PC-3 (cell line): Measurements from ENCODE around the gene CHGA. TPM values are rescaled to one million over a fixed set of nuclear protein-coding genes. Genes with fewer than 3 reads are reported as not detected.

Experiments
- ATAC-seq: fragments of 200-7000 bp; cut with Tn5 transposase; 2 replicates; pipeline ENCODE4 v1.9.1; 2020; ENCODE audit warnings: mild to moderate bottlenecking, moderate library complexity
- BruUV-seq: library from RNA; stranded (reverse); fragments of 400-500 nt; replicated peaks from 2 replicates; lab custom pipeline; 2021; lab: Mats Ljungman, UMichigan
- CTCF ChIA-PET: fragments of 300-600 bp; sonication (Branson Sonifier 250); formaldehyde crosslinking; loops from one replicate; lab custom pipeline; 2022; ENCODE audit warnings: antibody characterized with exemption; lab: Charles Lee
- POLR2A ChIA-PET: fragments of 300-600 bp; sonication (Branson Sonifier 250); formaldehyde crosslinking; loops from one replicate; lab custom pipeline; 2022; ENCODE audit warnings: antibody characterized with exemption; ENCODE audit not compliant: unreplicated experiment; lab: Charles Lee
- DNase-seq: peaks from one replicate; pipeline ENCODE4 v3.0.0-alpha.2; 2015
- H2AFZ ChIP-seq: fragments of 300-600 bp; sonication (generic); 2 replicates; pipeline ENCODE4 v1.6.0; 2016; ENCODE audit warnings: antibody characterized with exemption, low read length
- H3F3A ChIP-seq: fragments of 300-600 bp; sonication (generic); one replicate; pipeline ENCODE4 v1.6.0; 2017; ENCODE audit warnings: antibody characterized with exemption, low read length, control low read depth, mild to moderate bottlenecking; ENCODE audit not compliant: unreplicated experiment
- H3K27ac ChIP-seq: fragments of 300-600 bp; sonication (generic); 2 replicates; pipeline ENCODE4 v1.5.1; 2016; ENCODE audit warnings: mild to moderate bottlenecking, low read length
- H3K27me3 ChIP-seq: fragments of 300-600 bp; sonication (generic); 2 replicates; pipeline ENCODE4 v1.6.1; 2016; ENCODE audit warnings: low read length, mixed read lengths
- H3K36me3 ChIP-seq: fragments of 300-600 bp; sonication (generic); 2 replicates; pipeline ENCODE4 v1.6.1; 2016; ENCODE audit warnings: low read depth, mixed run types, low read length, mixed read lengths
- H3K4me1 ChIP-seq: fragments of 300-600 bp; sonication (generic); 2 replicates; pipeline ENCODE4 v1.5.1; 2016; ENCODE audit warnings: low read length; ENCODE audit not compliant: insufficient read depth
- H3K4me2 ChIP-seq: fragments of 300-600 bp; sonication (generic); 2 replicates; pipeline ENCODE4 v1.6.0; 2016; ENCODE audit warnings: low read length
- H3K4me3 ChIP-seq: fragments of 300-600 bp; sonication (generic); 2 replicates; pipeline ENCODE4 v1.5.1; 2016; ENCODE audit warnings: mild to moderate bottlenecking, low read length, mixed read lengths
- H3K79me2 ChIP-seq: fragments of 300-600 bp; sonication (generic); 2 replicates; pipeline ENCODE4 v1.6.1; 2017; ENCODE audit warnings: low read length, mixed read lengths
- H3K9ac ChIP-seq: fragments of 300-600 bp; sonication (generic); 2 replicates; pipeline ENCODE4 v1.6.0; 2016; ENCODE audit warnings: mild to moderate bottlenecking, low read length
- H3K9me2 ChIP-seq: fragments of 300-600 bp; sonication (generic); replicated peaks from 2 replicates; pipeline ENCODE4 v1.6.1; 2016; ENCODE audit warnings: mixed run types, low read length, mixed read lengths
- H3K9me3 ChIP-seq: fragments of 300-600 bp; sonication (generic); 2 replicates; pipeline ENCODE4 v1.6.1; 2016; ENCODE audit warnings: low read length, mixed read lengths
- H4K20me1 ChIP-seq: fragments of 300-600 bp; sonication (generic); 2 replicates; pipeline ENCODE4 v1.6.1; 2016; ENCODE audit warnings: low read length, mixed read lengths
- EZH2 ChIP-seq: fragments of 300-600 bp; sonication (generic); IDR thresholded peaks from one replicate; pipeline ENCODE4 v1.6.1; 2017; ENCODE audit warnings: antibody characterized with exemption, mild to moderate bottlenecking, low read length; ENCODE audit not compliant: unreplicated experiment
- EZH2phosphoT487 ChIP-seq: fragments of 300-600 bp; sonication (generic); IDR thresholded peaks from 2 replicates; pipeline ENCODE4 v1.6.1; 2018; ENCODE audit warnings: mild to moderate bottlenecking, antibody characterized with exemption, low read length, borderline replicate concordance
- intact Hi-C: fragments of 100-400 bp; cut with micrococcal nuclease; formaldehyde crosslinking; loops from 2 replicates; pipeline ENCODE4 v1.9.0; 2023
- total RNA-seq: library from RNA; depleted of rRNA; stranded (reverse); fragments of >200 nt; gene quantifications from 2 replicates; pipeline ENCODE4 v1.2.3, GENCODE V29; 2014
- TF ChIP-seq, protein P1 (sequence below): fragments of 300-600 bp; sonication (generic); conservative IDR thresholded peaks from 2 replicates; pipeline ENCODE4 v1.5.1; 2017; ENCODE audit warnings: antibody characterized with exemption, low read depth, mild to moderate bottlenecking, low read length

Gene CHGA
- total RNA-seq, 1 experiment from 2014 or later, result not detected

DNA sequence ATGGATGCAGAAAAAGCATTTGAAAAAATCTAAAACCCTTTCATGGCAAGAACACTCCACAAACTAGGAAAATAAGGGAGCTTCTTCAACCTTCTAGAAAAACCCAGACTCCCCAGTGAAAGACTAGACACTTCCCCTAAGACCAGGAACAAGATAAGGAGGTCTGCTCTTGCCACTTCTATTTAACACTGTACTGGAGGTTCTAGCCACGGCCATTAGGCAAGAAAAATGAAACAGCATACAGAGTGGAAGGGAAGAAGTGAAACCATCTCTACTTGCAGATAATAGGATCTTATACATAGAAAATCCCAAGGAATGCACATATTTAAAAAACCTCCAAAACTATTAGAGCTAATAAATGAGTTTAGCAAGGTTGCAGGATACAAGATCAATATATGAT is 42.3 kb downstream of the CHGA start:
- H2AFZ ChIP-seq, result no peak overlapping the region
- intact Hi-C loops, result no loop called here
- H3K36me3 ChIP-seq, result no peaks in the 10 kb centered on the region
- H3K4me2 ChIP-seq, result no peak overlapping the region
- BruUV-seq, result no TSS peak
- no peaks in the 10 kb centered on the region for H3K27me3 ChIP-seq
- DNase-seq (no peak), ATAC-seq (no peak)
- ChIA-PET CTCF (no interaction called here), POLR2A (no interaction called here)
- no peaks in the 10 kb centered on the region for H3K9me3 ChIP-seq
- H3K4me1 ChIP-seq, result peaks cover 22% of the 10 kb centered on the region
- no peak overlapping the region for H3K9ac ChIP-seq
- TF ChIP-seq EZH2 (no peak), EZH2phosphoT487 (no peak)
- TF ChIP-seq, protein P1, sequence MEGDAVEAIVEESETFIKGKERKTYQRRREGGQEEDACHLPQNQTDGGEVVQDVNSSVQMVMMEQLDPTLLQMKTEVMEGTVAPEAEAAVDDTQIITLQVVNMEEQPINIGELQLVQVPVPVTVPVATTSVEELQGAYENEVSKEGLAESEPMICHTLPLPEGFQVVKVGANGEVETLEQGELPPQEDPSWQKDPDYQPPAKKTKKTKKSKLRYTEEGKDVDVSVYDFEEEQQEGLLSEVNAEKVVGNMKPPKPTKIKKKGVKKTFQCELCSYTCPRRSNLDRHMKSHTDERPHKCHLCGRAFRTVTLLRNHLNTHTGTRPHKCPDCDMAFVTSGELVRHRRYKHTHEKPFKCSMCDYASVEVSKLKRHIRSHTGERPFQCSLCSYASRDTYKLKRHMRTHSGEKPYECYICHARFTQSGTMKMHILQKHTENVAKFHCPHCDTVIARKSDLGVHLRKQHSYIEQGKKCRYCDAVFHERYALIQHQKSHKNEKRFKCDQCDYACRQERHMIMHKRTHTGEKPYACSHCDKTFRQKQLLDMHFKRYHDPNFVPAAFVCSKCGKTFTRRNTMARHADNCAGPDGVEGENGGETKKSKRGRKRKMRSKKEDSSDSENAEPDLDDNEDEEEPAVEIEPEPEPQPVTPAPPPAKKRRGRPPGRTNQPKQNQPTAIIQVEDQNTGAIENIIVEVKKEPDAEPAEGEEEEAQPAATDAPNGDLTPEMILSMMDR, result no peak
- no peaks in the 10 kb centered on the region for H4K20me1 ChIP-seq
- 0 out of 2 replicates have a peak, but pooled peaks cover 3% of the 10 kb centered on the region for H3K79me2 ChIP-seq
- H3K4me3 ChIP-seq, result no peak overlapping the region
- no peak overlapping the region for H3K27ac ChIP-seq
- H3F3A ChIP-seq, result no peaks in the 10 kb centered on the region
- no peaks in the 10 kb centered on the region for H3K9me2 ChIP-seq

DNA sequence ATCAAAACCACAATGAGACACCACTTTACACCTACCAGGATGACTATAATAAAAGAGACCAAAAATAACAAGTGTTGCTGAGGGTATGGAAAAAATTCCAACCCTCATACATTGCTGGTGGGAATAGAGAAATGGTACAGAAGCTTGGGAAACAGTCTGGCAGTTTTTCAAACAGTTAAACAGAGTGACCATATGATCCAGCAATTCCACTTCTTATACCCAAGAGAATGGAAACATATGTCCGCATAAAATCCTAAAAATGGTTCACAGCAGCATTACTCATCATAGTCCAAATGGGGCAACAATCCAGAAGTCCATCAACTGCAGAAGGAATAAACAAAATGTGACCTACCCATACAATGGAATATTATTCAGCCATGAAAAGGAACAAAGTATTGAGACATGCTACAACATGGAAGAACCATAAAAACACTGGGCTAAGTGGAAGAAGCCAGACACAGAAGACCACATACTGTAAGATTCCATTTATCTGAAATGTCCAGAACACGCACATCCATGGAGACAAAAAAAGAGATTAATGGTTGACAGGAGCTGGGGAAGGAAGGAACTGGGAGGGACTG is 44.5 kb downstream of the CHGA start:
- Histone ChIP-seq H3K4me3 (no peak overlapping the region), H3K4me2 (no peak overlapping the region), H3K9ac (no peak overlapping the region), H3K4me1 (peaks cover 6% of the 10 kb centered on the region; the same call in 1 of the 2 replicates), H3K27ac (no peak overlapping the region), H3K9me3 (no peaks in the 10 kb centered on the region), H3K27me3 (no peaks in the 10 kb centered on the region), H3F3A (no peaks in the 10 kb centered on the region), H3K36me3 (no peaks in the 10 kb centered on the region), H4K20me1 (no peaks in the 10 kb centered on the region), H3K9me2 (no peaks in the 10 kb centered on the region), H3K79me2 (0 out of 2 replicates have a peak, but pooled peaks cover 3% of the 10 kb centered on the region), H2AFZ (no peak overlapping the region)
- DNase-seq (no peak), ATAC-seq (no peak)
- POLR2A ChIA-PET, result no interaction called here
- BruUV-seq, result no TSS peak
- CTCF ChIA-PET, result no interaction called here
- TF ChIP-seq EZH2phosphoT487 (no peak), EZH2 (no peak)
- TF ChIP-seq, protein P1, result no peak
- intact Hi-C loops, result no loop called here

DNA sequence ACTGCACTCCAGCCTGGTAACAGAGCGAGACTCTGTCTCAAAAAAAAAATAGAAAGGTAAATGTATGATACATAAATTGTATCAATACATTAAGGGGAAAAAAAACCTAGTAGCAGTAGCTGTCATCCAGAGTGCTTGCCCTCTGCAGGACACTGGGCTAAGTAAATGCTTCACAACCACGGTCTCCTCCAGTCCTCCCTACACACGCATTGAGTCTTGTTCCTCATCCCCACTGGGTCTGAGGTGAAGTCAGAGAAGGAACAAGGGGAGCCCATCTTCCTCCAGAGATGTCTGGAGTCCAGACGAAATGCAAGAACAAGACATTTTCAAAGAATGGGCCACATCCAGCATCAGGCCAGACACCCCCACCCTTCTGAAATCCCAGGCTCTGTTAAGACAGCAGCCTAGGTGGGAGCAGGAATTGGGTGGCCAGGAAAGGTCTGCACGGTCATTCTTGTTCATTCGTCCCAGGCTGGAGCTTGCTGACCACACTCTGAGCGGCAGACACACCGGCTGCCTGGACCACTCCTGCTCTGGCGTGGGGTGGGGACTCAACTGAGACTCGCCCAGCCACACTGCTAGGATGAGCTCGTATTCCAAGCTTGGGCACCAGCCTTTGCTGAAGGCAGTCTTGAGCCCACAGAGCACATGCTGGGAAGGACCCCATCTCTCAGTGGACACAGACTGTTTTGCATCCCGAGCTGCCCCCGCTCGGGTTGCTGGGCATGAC is 45.5 kb downstream of the CHGA start:
- no peak for ATAC-seq
- no peak overlapping the region for H3K27ac ChIP-seq
- H3F3A ChIP-seq, result no peaks in the 10 kb centered on the region
- BruUV-seq, result no TSS peak
- 0 out of 2 replicates have a peak, but pooled peaks cover 3% of the 10 kb centered on the region for H3K79me2 ChIP-seq
- H2AFZ ChIP-seq, result no peak overlapping the region
- H3K4me2 ChIP-seq, result no peak overlapping the region
- no peaks in the 10 kb centered on the region for H3K36me3 ChIP-seq
- DNase-seq, result no peak
- no peak overlapping the region for H3K4me3 ChIP-seq
- no peaks in the 10 kb centered on the region for H3K27me3 ChIP-seq
- H3K4me1 ChIP-seq, result peaks cover 6% of the 10 kb centered on the region; the same call in 1 of the 2 replicates
- no peaks in the 10 kb centered on the region for H3K9me3 ChIP-seq
- POLR2A ChIA-PET, result no interaction called here
- intact Hi-C loops, result no loop called here
- no peaks in the 10 kb centered on the region for H4K20me1 ChIP-seq
- no peak overlapping the region for H3K9ac ChIP-seq
- H3K9me2 ChIP-seq, result no peaks in the 10 kb centered on the region
- no peak for TF ChIP-seq EZH2phosphoT487
- CTCF ChIA-PET, result interaction anchor here (0.6 kb wide), 1 partner anchor 188 kb away, joined by 5 read pairs; no protein-coding TSS in a partner anchor
